Esophagus squamous epithelium (tissue), 4 donors: ENCODE data around the gene TSPAN31.

ENCODE experiments used
- POLR2A ChIP-seq, 4 donors: fragments of 450-650 bp; IDR thresholded peaks; one replicate each; pipeline ENCODE4 v1.6.1; 2017; ENCODE audit warnings: antibody characterized with exemption in 4 of 4, mild to moderate bottlenecking in 4 of 4, moderate library complexity in 3 of 4
- TF ChIP-seq, protein P1 (sequence below), 6 experiments: fragments of 450-650 bp in 4 of 6; fragments of 200-600 bp in 2 of 6; sonication (generic) in 2 of 6; IDR thresholded peaks; one replicate each; pipeline ENCODE4 v1.5.1; 2016 to 2019; ENCODE audit warnings: antibody characterized with exemption in 6 of 6, mild to moderate bottlenecking in 4 of 6, moderate library complexity in 4 of 6

DNA sequence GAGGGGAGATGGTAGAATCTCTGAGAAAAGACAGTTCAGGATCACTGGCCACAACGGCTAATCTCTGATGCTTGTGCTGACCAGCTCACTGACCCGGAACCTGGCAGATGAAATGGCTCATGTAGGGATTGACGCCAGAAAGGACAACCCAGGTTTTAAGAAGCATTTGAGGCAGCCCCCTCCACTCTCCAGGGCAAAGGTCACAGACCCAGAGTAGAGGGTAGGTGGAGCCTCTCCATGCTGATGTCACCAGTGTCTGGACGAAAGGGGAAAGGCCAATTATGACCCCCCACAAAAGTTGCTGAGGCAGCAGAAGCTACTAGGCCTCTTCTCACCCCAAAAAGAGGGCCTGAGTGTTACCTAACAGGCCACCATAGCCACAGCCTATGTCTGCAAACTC lies 25.9 kb downstream of the TSPAN31 start:
- TF ChIP-seq POLR2A (IDR thresholded peaks at IDR 0.05), result no peak
- TF ChIP-seq, protein P1, sequence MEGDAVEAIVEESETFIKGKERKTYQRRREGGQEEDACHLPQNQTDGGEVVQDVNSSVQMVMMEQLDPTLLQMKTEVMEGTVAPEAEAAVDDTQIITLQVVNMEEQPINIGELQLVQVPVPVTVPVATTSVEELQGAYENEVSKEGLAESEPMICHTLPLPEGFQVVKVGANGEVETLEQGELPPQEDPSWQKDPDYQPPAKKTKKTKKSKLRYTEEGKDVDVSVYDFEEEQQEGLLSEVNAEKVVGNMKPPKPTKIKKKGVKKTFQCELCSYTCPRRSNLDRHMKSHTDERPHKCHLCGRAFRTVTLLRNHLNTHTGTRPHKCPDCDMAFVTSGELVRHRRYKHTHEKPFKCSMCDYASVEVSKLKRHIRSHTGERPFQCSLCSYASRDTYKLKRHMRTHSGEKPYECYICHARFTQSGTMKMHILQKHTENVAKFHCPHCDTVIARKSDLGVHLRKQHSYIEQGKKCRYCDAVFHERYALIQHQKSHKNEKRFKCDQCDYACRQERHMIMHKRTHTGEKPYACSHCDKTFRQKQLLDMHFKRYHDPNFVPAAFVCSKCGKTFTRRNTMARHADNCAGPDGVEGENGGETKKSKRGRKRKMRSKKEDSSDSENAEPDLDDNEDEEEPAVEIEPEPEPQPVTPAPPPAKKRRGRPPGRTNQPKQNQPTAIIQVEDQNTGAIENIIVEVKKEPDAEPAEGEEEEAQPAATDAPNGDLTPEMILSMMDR (IDR thresholded peaks at IDR 0.05), result no peak
